ENCODE results near the gene MATCAP1. TPM values are rescaled to one million over a fixed set of nuclear protein-coding genes. Genes with fewer than 3 reads are reported as not detected.

MATCAP1 gene
- total and polyA plus RNA-seq, 10 of the 15 experiments (the other 5 are each of a cell fraction or from before 2014, with no cell fraction given): 2.8 to 25.8 (median 8.6) TPM

- no peaks in the 10 kb centered on the region for H4K20me1 ChIP-seq (ENCODE audit: control insufficient read depth, insufficient read depth)
- intact Hi-C loops (cut with micrococcal nuclease; ENCODE audit: unreplicated experiment): no loop called here
- no peak overlapping the region for H3K9ac ChIP-seq (ENCODE audit: control insufficient read depth, insufficient read depth, low read length)
- SMC1A ChIA-PET (ENCODE audit: uncharacterized antibody, unreplicated experiment): no interaction called here
- no peaks in the 10 kb centered on the region for H3K79me2 ChIP-seq (ENCODE audit: control insufficient read depth, insufficient read depth, low read length)
- FAIRE-seq (no peak), DNase-seq (ENCODE audit: low read depth, low spot score) (no peak), ATAC-seq (no peak)
- H3K27me3 ChIP-seq (replicated peaks in 1 of 2; ENCODE audit: control insufficient read depth in 2 of 2, insufficient read depth in 2 of 2, low read length in 1 of 2): no peaks in the 10 kb centered on the region
- CTCF ChIA-PET: interaction anchor here (1.3 kb wide), 1 partner anchor 52 kb away, joined by 5 read pairs; no protein-coding TSS in a partner anchor
- H3K4me2 ChIP-seq (ENCODE audit: control insufficient read depth, insufficient read depth): no peak overlapping the region
- no peak overlapping the region for H3K4me3 ChIP-seq
- TF ChIP-seq POLR2AphosphoS2 (IDR thresholded peaks at IDR 0.05; ENCODE audit: low read depth, low read length) (peak; percentile 67; the same call in 1 of the 2 replicates), CEBPZ (IDR thresholded peaks at IDR 0.05; ENCODE audit: low read depth, low read length) (no peak), POLR2A (IDR thresholded peaks at IDR 0.05; ENCODE audit: low read depth, low read length) (peak; percentile 71)
- WGBS (ENCODE audit: insufficient coverage, insufficient replicate concordance, low lambda C conversion rate, missing lambda C conversion rate): 80% methylated on average over 10 of the region's 11 CpGs
- no TSS peak for BruUV-seq (replicated peaks)
- H3K27ac ChIP-seq (ENCODE audit: control insufficient read depth, insufficient read depth): no peak overlapping the region
- no peak overlapping the region for H2AFZ ChIP-seq (ENCODE audit: control insufficient read depth, low read depth, low read length)
- in situ Hi-C loops (cut with MboI): no loop called here
- POLR2A ChIA-PET: interaction anchor here (0.6 to 1.0 kb wide), 2 partner anchors 9 to 15 kb away, joined by 3 read pairs; no protein-coding TSS in a partner anchor
- H3K36me3 ChIP-seq (ENCODE audit: control insufficient read depth in 2 of 2, insufficient read depth in 2 of 2, low read length in 1 of 2): peaks cover 0 to 6% of the 10 kb centered on the region in 2 experiments; a peak in 2 of 4 replicates
- no peaks in the 10 kb centered on the region for H3K9me3 ChIP-seq (replicated peaks; ENCODE audit: control insufficient read depth, insufficient read depth, low read length)
- RAD21 ChIA-PET (ENCODE audit: unreplicated experiment): no interaction called here
- no peaks in the 10 kb centered on the region for H3K4me1 ChIP-seq (ENCODE audit: control insufficient read depth, insufficient read depth, low read length)
Observed at GRCh38 chr16:67208154-67208896, 24.6 kb upstream of the MATCAP1 start.
